Cerebellar nuclear complex (tissue), 1 donor: ENCODE results near the gene FATE1.

Source experiments
- DNase-seq, 2 experiments: peaks; one replicate each; lab custom pipeline; 2025; lab: John Stamatoyannopoulos, UW

The FATE1 gene

DNA sequence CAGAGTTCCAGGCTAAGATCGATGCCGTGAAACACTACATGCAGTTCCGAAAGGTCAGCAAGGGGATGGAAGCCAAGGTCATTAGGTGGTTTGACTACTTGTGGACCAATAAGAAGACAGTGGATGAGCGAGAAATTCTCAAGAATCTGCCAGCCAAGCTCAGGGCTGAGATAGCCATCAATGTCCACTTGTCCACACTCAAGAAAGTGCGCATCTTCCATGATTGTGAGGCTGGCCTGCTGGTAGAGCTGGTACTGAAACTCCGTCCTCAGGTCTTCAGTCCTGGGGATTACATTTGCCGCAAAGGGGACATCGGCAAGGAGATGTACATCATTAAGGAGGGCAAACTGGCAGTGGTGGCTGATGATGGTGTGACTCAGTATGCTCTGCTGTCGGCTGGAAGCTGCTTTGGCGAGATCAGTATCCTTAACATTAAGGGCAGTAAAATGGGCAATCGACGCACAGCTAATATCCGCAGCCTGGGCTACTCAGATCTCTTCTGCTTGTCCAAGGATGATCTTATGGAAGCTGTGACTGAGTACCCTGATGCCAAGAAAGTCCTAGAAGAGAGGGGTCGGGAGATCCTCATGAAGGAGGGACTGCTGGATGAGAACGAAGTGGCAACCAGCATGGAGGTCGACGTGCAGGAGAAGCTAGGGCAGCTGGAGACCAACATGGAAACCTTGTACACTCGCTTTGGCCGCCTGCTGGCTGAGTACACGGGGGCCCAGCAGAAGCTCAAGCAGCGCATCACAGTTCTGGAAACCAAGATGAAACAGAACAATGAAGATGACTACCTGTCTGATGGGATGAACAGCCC, 28.0 kb downstream of the FATE1 start:
- no peak for DNase-seq

DNA sequence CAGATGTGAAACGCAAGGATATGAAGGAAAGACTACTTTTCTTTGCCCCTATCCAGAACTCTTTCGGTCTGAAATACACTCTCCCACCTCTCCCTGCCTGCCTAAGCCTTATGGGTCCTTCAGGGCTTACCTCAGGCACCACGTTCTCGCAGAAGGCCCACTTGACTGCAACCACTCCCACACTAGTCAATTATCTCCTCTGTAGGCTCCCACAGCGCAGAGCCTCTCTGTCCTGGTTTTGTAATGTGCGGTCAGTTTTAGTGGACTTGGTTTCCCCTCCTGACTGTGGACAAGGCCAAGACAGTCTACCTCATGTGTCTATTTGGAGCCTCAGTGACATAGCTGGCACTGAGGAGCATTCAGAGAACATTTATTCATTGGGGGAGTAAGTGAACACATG, 29.8 kb downstream of the FATE1 start:
- no peak for DNase-seq

GRCh38 chrX:151746502-151746901, 30.7 kb downstream of the FATE1 start:
- DNase-seq = no peak

- DNase-seq = no peak
Observed at GRCh38 chrX:151750511-151750910, 34.7 kb downstream of the FATE1 start.

GRCh38 chrX:151752847-151753246, 37.0 kb downstream of the FATE1 start:
- DNase-seq = no peak

DNA sequence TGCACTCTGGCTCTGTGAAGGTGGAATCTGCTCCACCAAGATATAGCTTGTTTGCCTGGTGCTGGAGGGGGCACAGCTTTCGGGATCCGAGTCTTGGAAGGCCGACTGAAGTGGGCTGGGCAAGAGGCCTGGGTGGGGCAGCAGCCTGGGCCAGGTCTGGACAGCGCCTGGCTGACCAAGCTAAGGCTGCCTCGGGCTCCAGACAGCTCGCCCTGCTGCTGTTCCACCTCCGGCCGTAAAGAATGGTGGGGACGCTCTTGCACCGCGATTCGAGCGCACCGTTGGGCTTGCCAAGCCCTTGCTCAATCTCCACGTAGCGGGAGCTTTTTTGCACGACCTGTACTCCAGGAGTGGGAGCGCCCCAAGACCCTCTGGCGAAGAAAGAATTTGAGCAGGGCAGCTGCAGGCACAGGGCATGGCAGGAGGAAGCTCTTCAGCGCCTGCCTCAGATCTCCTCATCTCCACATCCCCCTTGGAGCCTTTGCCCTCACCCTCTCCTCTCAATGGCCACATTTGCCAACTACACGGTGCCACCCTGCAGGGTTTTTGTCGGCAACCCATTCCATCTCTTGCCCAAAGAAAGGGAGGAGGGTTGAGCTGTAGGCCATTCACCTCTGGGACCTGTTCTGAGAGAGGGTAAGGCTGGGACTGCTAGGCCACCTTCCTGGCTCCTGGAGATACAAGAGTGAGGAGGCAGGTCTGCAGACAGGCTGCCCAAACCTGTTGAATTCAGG, 37.6 kb downstream of the FATE1 start:
- no peak for DNase-seq

- DNase-seq = no peak
Observed at GRCh38 chrX:151754047-151754429, 38.2 kb downstream of the FATE1 start.

GRCh38 chrX:151754641-151755215, 38.9 kb downstream of the FATE1 start:
- no peak for DNase-seq

GRCh38 chrX:151759041-151759708, 43.3 kb downstream of the FATE1 start:
- DNase-seq = no peak

- no peak for DNase-seq
Observed at GRCh38 chrX:151762802-151763201, 47.0 kb downstream of the FATE1 start.

DNA sequence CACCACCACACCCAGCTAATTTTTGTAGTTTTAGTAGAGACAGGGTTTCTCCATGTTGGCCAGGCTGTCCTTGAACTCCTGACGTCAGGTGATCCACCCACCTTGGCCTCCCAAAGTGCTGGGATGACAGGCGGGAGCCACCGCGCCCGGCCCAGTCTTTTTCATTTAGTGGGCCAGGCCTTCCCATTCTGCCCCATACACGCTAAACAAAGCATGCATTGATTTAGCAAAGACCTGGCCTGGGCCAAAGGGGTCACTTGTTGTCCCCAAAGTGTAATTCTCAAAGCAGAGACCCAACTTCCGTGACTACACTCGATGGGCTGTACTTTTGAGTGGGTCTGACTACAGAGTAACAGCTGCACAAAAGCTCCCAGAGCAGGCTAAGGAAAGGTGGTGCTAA, 47.9 kb downstream of the FATE1 start:
- DNase-seq = no peak

DNA sequence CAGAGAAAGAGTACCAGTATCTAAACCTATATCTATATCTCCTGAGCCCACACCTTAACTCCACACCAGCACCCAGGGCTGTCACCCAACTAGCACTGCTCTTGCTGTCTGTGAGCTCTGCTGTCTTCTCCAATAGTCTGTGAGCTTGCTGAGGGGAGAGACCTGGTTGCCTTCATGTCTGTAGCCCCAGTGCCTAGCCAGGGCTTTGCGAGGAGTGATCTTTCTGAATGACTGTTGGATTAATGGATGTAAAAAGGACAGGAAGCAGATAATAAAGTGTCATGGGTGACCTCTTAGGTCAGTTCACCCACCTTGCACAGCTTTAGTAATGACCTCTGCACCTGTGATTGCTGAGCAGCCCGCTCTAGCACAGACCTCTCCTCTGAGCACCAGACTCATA, 49.2 kb downstream of the FATE1 start:
- DNase-seq = no peak

DNA sequence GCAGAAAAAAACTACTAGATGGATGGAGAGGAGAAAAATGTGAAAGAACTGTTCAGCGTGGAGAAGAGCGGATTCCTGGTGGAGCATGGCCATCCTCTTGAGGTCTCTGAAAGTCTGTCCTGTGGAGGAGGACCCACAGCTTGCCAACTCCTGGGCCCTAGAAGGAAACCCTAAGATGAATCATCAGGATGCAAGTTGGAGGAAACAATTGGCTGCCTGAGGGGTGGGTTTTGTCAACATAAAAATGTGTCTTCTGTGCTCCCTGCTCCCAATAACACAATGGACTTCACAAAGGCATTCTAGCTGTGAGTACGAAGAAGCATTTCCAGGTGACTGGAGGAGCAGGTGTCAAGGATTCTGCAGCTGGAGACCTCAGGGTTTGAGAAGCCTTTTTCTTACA, 55.9 kb downstream of the FATE1 start:
- no peak for DNase-seq
